Heart right ventricle (tissue), 16 donors: ENCODE measurements around the gene PFDN1. TPM values are rescaled to one million over a fixed set of nuclear protein-coding genes. Genes with fewer than 3 reads are reported as not detected.

Experiments used
- ATAC-seq, 8 donors: fragments of 200-7000 bp; cut with Tn5 transposase; one replicate each; pipeline ENCODE4 v1.9.1; 2020; ENCODE audit warnings: mild to moderate bottlenecking in 8 of 8, moderate library complexity in 8 of 8, moderate number of reproducible peaks in 1 of 8
- DNase-seq, 2 donors: peaks; one replicate each; pipeline ENCODE4 v3.0.0-alpha.2; 2020
- H3K27ac ChIP-seq, 10 donors: fragments of 200-600 bp; sonication (generic) in 2 of 10; one replicate each; pipeline versions ENCODE4 v1.5.0 to v1.8.0; 2020 to 2022; ENCODE audit warnings: mild to moderate bottlenecking in 3 of 10
- H3K27me3 ChIP-seq, 7 donors: fragments of 200-600 bp; one replicate each; pipeline ENCODE4 v1.8.0; 2021 to 2022; ENCODE audit warnings: mild to moderate bottlenecking in 2 of 7
- H3K36me3 ChIP-seq, 9 donors: fragments of 200-600 bp; sonication (generic) in 1 of 9; one replicate each; pipeline versions ENCODE4 v1.5.0 to v1.8.0; 2020 to 2022; ENCODE audit warnings: mild to moderate bottlenecking in 2 of 9
- H3K4me1 ChIP-seq, 9 donors: fragments of 200-600 bp; sonication (generic) in 1 of 9; one replicate each; pipeline versions ENCODE4 v1.5.0 to v1.8.0; 2020 to 2022; ENCODE audit warnings: mild to moderate bottlenecking in 4 of 9
- H3K4me3 ChIP-seq, 10 donors: fragments of 200-600 bp; sonication (generic) in 2 of 10; one replicate each; pipeline versions ENCODE4 v1.5.0 to v1.8.0; 2020 to 2022; ENCODE audit warnings: mild to moderate bottlenecking in 7 of 10, moderate library complexity in 2 of 10
- H3K9me3 ChIP-seq, 11 donors: fragments of 200-600 bp in 10 of 11; sonication (generic) in 2 of 11; one replicate each; pipeline versions ENCODE4 v1.5.0 to v1.8.0; 2013 to 2022; ENCODE audit warnings: mild to moderate bottlenecking in 2 of 11, control low read depth in 1 of 11, moderate library complexity in 1 of 11
- CTCF ChIP-seq, 9 donors: fragments of 200-600 bp; sonication (generic) in 2 of 9; IDR thresholded peaks; one replicate each; pipeline versions ENCODE4 v1.5.0 to v1.8.0; 2021 to 2022; ENCODE audit warnings: antibody characterized with exemption in 9 of 9, mild to moderate bottlenecking in 5 of 9, moderate library complexity in 1 of 9
- WGBS, 2 donors: extraction: QIAGEN DNeasy Blood & Tissue Kit; methylation state at CpG; one replicate each; pipeline ENCODE4 v1.1.7; 2013; ENCODE audit warnings: inconsistent platforms in 1 of 2; 5-methylcytosine and 5-hydroxymethylcytosine counted together
- intact Hi-C, 10 donors: fragments of 100-400 bp; cut with DNase I; formaldehyde crosslinking; loops; one replicate each; pipeline versions ENCODE4 v1.11.1 to v1.14.2; 2022
- polyA plus RNA-seq, 2 donors: library from polyadenylated mRNA; stranded (reverse); fragments of 200-250 nt; gene quantifications; one replicate each; pipeline ENCODE4 v1.2.3, GENCODE V29; 2013
- total RNA-seq, 10 donors: library from RNA; stranded (reverse); fragmentation: NEBNext Ultra II Directional in 3 of 10; extraction: Animal tissue kit (Norgen Biotek cat#: 25700) in 3 of 10; gene quantifications; one replicate each; pipeline versions ENCODE4 v1.2.1 to v1.2.4, GENCODE V29; 2021 to 2023
- donor health status: Arrhythmogenic right ventricular cardiomyopathy.
- donor health status: ischemic (EF 13 %, LVEDD 7.1; RV severe dilation, severe dysfunction).
- donor health status: healthy with polysubstance abuse.
- donor health status: DM: no; HTN: yes; CAD: no.
- donor health status: DM: no; HTN: no; CAD: no.
- donor health status: ischemic (EF 25% LVEDD 6.9; RV normal size, moderate dysfunction).
- donor health status: ischemic (EF 25% LVEDD 5.7; RV mildly dilated, moderate dysfunction).
- donor health status: healthy.
- donor health status: DM: yes; HTN: yes; CAD: no.
- donor health status: Ischemic cardiomyopathy.
- donor health status: ischemic (EF 35%, LVEDD 5.7; RV mildly dilated, moderate dysfunction).
- donor health status: nonischemic (EF 11% LVEDD 7.7; RV severe dilation, severe dysfunction).
- donor health status: DM: yes; HTN: yes; CAD: no.
- donor health status: PGD.
- donor health status: ischemic (EF 29% LVEDD 5.4; RV normal size, mild dysfunction).
- donor health status: nonischemic (EF 23%, LVEDD 6.1; RV moderate dilation, normal function).

Gene PFDN1
- total and polyA plus RNA-seq, 12 donors, result 56.8 to 100 (median 80.7) TPM

GRCh38 chr5:140329739-140330481 is 27.0 kb upstream of the PFDN1 start:
- Histone ChIP-seq H3K27me3 (no peaks in the 10 kb centered on the region), H3K4me1 (peaks cover 3 to 60% (median 22%) of the 10 kb centered on the region in 9 donors), H3K27ac (peak overlapping the region in 8 of 10 donors; percentile 7 to 79 (median 46)), H3K36me3 (peaks cover 0 to 37% (median 27%) of the 10 kb centered on the region in 9 donors), H3K4me3 (no peak overlapping the region), H3K9me3 (no peaks in the 10 kb centered on the region)
- WGBS, 2 donors, result 67 to 75% methylated on average over 5 of the region's 5 CpGs
- DNase-seq (peak in 1 of 2 donors; percentile 49), ATAC-seq (peak; percentile 36 to 89 (median 80))
- intact Hi-C loops, result loop anchor here in 1 of 10 donors (1.0 kb wide), 1 partner anchor 18 kb away; no protein-coding TSS in a partner anchor
- no peak for TF ChIP-seq CTCF (IDR thresholded peaks at IDR 0.05)

- ATAC-seq, result no peak
- 79 to 83% methylated on average over 8 of the region's 8 CpGs for WGBS, 2 donors
- Histone ChIP-seq H3K9me3 (no peaks in the 10 kb centered on the region), H3K27ac (peak overlapping the region in 1 of 10 donors; percentile 12), H3K27me3 (no peaks in the 10 kb centered on the region), H3K4me1 (peaks cover 8 to 66% (median 39%) of the 10 kb centered on the region in 9 donors), H3K36me3 (peaks cover 0 to 20% (median 10%) of the 10 kb centered on the region in 9 donors), H3K4me3 (no peak overlapping the region)
- no peak for DNase-seq
- intact Hi-C loops, result no loop called here
- TF ChIP-seq CTCF (IDR thresholded peaks at IDR 0.05), result no peak
These were observed 25.3 kb upstream of the PFDN1 start for GRCh38 chr5:140328036-140328764.

GRCh38 chr5:140327589-140327988 is 24.7 kb upstream of the PFDN1 start:
- DNase-seq, result no peak
- peak overlapping the region in 1 of 10 donors; percentile 12 for H3K27ac ChIP-seq
- WGBS, 2 donors, result 47 to 50% methylated on average over 2 of the region's 2 CpGs

More at GRCh38 chr5:140327589-140327988, 24.7 kb upstream of the PFDN1 start:
- TF ChIP-seq CTCF (IDR thresholded peaks at IDR 0.05), result no peak
- no peaks in the 10 kb centered on the region for H3K27me3 ChIP-seq
- peaks cover 14 to 68% (median 45%) of the 10 kb centered on the region in 9 donors for H3K4me1 ChIP-seq
- peaks cover 0 to 14% (median 3%) of the 10 kb centered on the region in 9 donors for H3K36me3 ChIP-seq
- no peak overlapping the region for H3K4me3 ChIP-seq
- H3K9me3 ChIP-seq, result no peaks in the 10 kb centered on the region
- no peak for ATAC-seq
- intact Hi-C loops, result no loop called here
